ENCODE data around the gene SEC14L2. TPM values are rescaled to one million over a fixed set of nuclear protein-coding genes. Genes with fewer than 3 reads are reported as not detected.

The SEC14L2 gene
- total RNA-seq, 4 donors from 2014 or later: 3.0 to 8.8 (median 5.0) TPM

DNA sequence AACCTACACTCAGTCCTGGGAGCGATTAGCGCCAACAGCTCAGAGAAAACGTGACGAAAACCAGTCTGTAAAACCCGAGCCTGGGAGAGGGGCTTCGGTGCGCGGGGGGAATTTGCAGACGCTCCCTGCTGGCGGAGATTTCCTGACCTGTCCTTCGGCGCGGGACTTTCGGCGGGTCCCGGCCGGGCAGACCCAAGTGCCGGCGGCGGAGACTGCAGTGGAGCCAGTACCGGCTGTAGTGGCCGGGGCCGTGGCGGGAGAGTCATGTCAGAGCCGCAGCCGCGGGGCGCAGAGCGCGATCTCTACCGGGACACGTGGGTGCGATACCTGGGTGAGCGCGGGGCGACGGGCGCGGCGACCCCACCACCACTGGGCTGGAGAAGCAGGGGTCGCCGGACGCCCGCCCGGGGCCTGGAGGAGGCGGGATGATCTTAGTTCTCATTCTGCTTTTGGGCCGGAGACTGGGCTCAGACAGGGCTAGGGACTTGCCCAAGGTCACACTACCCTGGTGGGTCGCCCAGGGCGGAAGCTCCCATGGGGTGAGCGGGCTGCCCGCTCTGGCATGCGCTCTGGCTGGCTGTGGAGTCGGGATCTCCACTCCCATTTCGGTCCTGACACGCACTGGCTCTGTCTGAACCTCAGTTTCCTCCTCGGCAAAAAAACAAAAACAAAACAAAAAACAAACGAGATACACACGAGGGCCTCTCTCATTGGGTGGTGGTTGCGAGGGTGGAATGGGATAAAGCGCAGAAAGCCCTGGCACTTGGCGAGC lies 29.0 kb downstream of the SEC14L2 start, which contains the start of gene MTFP1:
MTFP1 (plus strand) TSS at position 153 of the 772 bp plus-strand sequence; CDS start at position 265, 112 bp downstream.
- TF ChIP-seq, protein P1, sequence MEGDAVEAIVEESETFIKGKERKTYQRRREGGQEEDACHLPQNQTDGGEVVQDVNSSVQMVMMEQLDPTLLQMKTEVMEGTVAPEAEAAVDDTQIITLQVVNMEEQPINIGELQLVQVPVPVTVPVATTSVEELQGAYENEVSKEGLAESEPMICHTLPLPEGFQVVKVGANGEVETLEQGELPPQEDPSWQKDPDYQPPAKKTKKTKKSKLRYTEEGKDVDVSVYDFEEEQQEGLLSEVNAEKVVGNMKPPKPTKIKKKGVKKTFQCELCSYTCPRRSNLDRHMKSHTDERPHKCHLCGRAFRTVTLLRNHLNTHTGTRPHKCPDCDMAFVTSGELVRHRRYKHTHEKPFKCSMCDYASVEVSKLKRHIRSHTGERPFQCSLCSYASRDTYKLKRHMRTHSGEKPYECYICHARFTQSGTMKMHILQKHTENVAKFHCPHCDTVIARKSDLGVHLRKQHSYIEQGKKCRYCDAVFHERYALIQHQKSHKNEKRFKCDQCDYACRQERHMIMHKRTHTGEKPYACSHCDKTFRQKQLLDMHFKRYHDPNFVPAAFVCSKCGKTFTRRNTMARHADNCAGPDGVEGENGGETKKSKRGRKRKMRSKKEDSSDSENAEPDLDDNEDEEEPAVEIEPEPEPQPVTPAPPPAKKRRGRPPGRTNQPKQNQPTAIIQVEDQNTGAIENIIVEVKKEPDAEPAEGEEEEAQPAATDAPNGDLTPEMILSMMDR (IDR thresholded peaks at IDR 0.05): no peak
- DNase-seq (ENCODE audit: low spot score): no peak
- ATAC-seq (ENCODE audit: low FRiP score): no peak

DNA sequence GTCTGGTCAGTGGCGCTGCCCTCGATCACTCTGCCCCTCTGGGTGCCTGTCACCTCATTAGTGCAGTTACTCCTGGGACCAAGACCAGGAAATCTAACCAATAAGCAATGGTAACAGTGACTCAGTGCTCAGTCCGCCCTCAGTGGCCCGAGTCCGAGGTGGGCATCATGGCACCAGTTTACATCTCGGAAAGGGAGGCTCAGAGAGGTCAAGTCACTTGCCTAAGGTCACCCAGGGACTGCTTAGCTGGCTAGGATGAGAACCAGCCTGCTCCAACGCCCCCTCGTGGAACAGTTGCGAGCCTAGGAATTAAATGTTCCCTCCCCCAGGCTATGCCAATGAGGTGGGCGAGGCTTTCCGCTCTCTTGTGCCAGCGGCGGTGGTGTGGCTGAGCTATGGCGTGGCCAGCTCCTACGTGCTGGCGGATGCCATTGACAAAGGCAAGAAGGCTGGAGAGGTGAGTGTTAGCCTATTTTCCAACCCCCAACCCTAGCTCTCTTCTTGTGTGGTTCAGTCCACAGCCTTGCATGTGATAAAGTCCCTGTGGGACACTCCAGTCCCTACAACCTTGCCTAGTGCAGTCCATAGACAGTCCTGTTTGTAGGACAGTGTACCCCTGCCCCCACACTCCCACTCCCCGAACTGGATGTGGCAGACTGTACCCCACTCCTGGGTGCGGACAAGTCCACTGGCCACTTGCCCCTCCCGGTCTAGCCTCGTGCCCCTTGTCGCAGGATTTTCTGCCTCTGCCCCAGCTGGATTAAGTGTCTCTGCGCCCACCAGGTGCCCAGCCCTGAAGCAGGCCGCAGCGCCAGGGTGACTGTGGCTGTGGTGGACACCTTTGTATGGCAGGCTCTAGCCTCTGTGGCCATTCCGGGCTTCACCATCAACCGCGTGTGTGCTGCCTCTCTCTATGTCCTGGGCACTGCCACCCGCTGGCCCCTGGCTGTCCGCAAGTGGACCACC lies 29.9 kb downstream of the SEC14L2 start:
- TF ChIP-seq, protein P1 (IDR thresholded peaks at IDR 0.05): peak in 1 of 3 donors; percentile 21
- ATAC-seq (ENCODE audit: low FRiP score) (peak; percentile 46), DNase-seq (ENCODE audit: low spot score) (peak; percentile 74)

DNA sequence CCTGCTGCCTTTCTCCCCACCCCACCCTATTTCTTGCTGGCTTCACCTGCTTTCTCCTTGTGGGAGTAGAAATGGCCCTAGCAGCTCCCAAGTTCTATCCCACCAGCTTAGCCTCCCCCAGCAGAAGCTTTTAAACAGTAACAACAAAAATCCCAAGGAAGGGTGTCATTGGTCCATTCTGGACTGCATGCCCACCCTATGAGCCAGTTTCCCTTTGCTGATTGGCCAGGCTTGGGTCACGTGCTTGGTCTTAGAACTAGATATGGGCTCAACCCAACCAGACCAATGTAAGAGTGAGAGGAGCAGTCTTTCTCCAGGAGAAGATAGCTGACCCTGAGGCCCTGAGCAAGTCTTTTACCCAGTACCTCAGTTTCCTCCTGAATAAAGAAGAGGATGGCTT lies 31.1 kb downstream of the SEC14L2 start:
- TF ChIP-seq, protein P1 (IDR thresholded peaks at IDR 0.05): no peak
- no peak for ATAC-seq (ENCODE audit: low FRiP score)

DNA sequence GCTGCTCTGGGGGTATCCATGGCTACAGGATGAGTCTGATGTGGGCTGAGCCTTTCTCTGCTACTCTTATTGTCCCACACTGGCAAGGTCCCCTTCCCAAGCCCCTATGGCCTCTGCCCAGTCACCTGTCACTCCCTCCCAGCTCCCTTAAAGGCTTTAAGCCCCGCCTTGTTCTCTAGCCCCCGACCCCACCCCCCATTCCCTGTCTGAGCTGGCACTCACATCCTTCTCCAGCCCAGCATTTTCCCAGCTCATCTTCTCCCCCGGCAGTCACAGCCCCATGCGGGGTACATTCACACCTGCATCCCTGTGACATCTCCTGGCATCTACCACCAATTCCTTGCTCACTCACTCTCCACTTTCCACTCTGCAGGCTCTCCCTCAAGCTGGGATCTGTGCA lies 33.1 kb downstream of the SEC14L2 start:
- TF ChIP-seq, protein P1 (IDR thresholded peaks at IDR 0.05): no peak
- ATAC-seq (ENCODE audit: low FRiP score) (no peak), DNase-seq (ENCODE audit: low spot score) (no peak)

More for the DNA sequence above, 31.1 kb downstream of the SEC14L2 start:
- DNase-seq (ENCODE audit: low spot score): no peak

DNA sequence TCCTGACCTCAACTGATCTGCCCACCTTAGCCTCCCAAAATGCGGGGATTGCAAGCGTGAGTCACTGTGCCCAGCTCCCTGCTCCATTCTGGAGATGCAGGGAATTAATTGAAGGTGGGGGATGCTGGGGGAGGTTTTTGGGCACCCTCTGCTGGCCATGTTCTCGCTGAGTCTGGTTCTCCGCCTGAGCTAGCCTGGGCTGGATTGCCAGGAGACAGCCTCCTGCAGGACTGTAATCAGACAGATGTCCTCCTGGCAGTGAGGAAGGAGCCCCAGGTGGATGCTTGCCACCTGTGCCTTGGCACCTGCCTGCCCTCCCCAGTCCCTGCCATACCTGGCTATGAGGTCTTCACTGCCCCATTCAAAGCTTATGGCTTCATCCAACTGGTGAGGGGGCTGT lies 34.1 kb downstream of the SEC14L2 start:
- TF ChIP-seq, protein P1 (IDR thresholded peaks at IDR 0.05): no peak
- no peak for ATAC-seq (ENCODE audit: low FRiP score)
- no peak for DNase-seq (ENCODE audit: low spot score)

DNA sequence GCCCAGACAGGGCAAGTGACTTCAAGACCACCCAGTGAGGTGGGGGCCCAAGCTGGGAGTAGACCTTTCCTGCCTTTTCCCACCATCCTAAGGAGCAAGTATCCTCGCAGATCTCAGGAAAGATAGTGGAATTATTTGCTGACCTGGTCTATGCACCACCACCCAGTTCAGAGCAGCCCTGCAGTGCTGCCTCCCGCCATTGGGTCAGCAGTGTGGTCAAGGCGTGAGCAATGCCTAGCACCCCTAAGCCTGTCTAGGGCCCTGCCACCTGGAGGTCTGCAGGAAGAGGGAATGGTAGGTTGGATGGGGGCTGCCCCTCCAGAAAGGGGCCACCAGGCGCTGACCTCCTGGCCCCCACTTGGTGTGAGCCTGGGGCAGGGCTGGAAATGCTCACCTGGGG lies 35.3 kb downstream of the SEC14L2 start:
- TF ChIP-seq, protein P1 (IDR thresholded peaks at IDR 0.05): no peak
- ATAC-seq (ENCODE audit: low FRiP score): no peak
- DNase-seq (ENCODE audit: low spot score): no peak

All from omental fat pad (tissue), 4 donors.